Gastroesophageal sphincter (tissue), 4 donors: ENCODE data around the gene PTGES. TPM values are rescaled to one million over a fixed set of nuclear protein-coding genes. Genes with fewer than 3 reads are reported as not detected.

Experiments used
- ATAC-seq: fragments of 150-250 bp; one replicate; pipeline ENCODE4 v1.9.1; 2016; ENCODE audit warnings: mild to moderate bottlenecking, moderate library complexity
- H3K27ac ChIP-seq, 4 donors: fragments of 200-600 bp; sonication (generic) in 3 of 4; 1 replicate in 3 of 4; 2 replicates in 1 of 4; pipeline ENCODE4 v1.5.1; 2016 to 2019
- H3K27me3 ChIP-seq: fragments of 200-600 bp; sonication (generic); one replicate; pipeline ENCODE4 v1.5.1; 2019
- H3K36me3 ChIP-seq, 2 donors: fragments of 200-600 bp; sonication (generic); one replicate each; pipeline ENCODE4 v1.5.1; 2019; ENCODE audit warnings: control low read depth in 1 of 2
- H3K4me1 ChIP-seq, 3 donors: fragments of 200-600 bp; sonication (generic); 1 replicate in 2 of 3; 2 replicates in 1 of 3; pipeline ENCODE4 v1.5.1; 2016 to 2019; ENCODE audit warnings: control low read depth in 2 of 3
- H3K4me3 ChIP-seq, 2 donors: fragments of 200-600 bp; sonication (generic); one replicate each; pipeline ENCODE4 v1.5.1; 2019; ENCODE audit warnings: mild to moderate bottlenecking in 1 of 2, moderate library complexity in 1 of 2
- H3K9me3 ChIP-seq, 3 donors: fragments of 200-600 bp; sonication (generic); one replicate each; pipeline ENCODE4 v1.5.1; 2017 to 2019; ENCODE audit warnings: control low read depth in 2 of 3
- CTCF ChIP-seq, 4 experiments: fragments of 200-600 bp in 2 of 4; fragments of 450-650 bp in 2 of 4; sonication (generic) in 1 of 4; IDR thresholded peaks; one replicate each; pipeline ENCODE4 v1.5.1; 2017 to 2019; ENCODE audit warnings: antibody characterized with exemption in 4 of 4, mild to moderate bottlenecking in 2 of 4, moderate library complexity in 2 of 4
- EP300 ChIP-seq: sonication (generic); formaldehyde crosslinking; IDR thresholded peaks from one replicate; pipeline ENCODE4 v1.6.1; 2017; ENCODE audit warnings: antibody characterized with exemption, mild to moderate bottlenecking
- POLR2A ChIP-seq, 2 donors: fragments of 450-650 bp; IDR thresholded peaks; one replicate each; pipeline ENCODE4 v1.6.1; 2017; ENCODE audit warnings: antibody characterized with exemption in 2 of 2, mild to moderate bottlenecking in 2 of 2, moderate library complexity in 1 of 2
- POLR2AphosphoS5 ChIP-seq: sonication (generic); formaldehyde crosslinking; IDR thresholded peaks from one replicate; pipeline ENCODE4 v1.6.1; 2017; ENCODE audit warnings: antibody characterized with exemption
- WGBS, 2 donors: methylation state at CpG; one replicate each; pipeline ENCODE4 v1.1.5; 2018; ENCODE audit warnings: low coverage in 1 of 2; 5-methylcytosine and 5-hydroxymethylcytosine counted together
- total RNA-seq, 4 donors: library from RNA; depleted of rRNA; stranded (reverse); fragments of >200 nt; gene quantifications; one replicate each; pipeline ENCODE4 v1.1.0, GENCODE V29; 2016

The PTGES gene
- total RNA-seq, 4 donors from 2014 or later = 0.78 to 15.1 (median 6.1) TPM

- H3K4me3 ChIP-seq = peak overlapping the region in 1 of 2 donors; percentile 22
- peak overlapping the region; percentile 30 to 85 (median 77) for H3K27ac ChIP-seq
- WGBS, 2 donors = 25 to 33% methylated on average over 1 to 13 of the region's 17 CpGs
- no peaks in the 10 kb centered on the region for H3K9me3 ChIP-seq
- no peaks in the 10 kb centered on the region for H3K36me3 ChIP-seq
- TF ChIP-seq POLR2AphosphoS5 (peak; percentile 81), POLR2A (IDR thresholded peaks at IDR 0.05) (no peak)
- no peaks in the 10 kb centered on the region for H3K27me3 ChIP-seq
- H3K4me1 ChIP-seq = peaks cover 3 to 35% (median 21%) of the 10 kb centered on the region in 3 donors
- peak; percentile 78 for ATAC-seq
Measured at GRCh38 chr9:129703667-129704355, 49.0 kb downstream of the PTGES start.

GRCh38 chr9:129702589-129703520 lies 50.0 kb downstream of the PTGES start:
- no peaks in the 10 kb centered on the region for H3K9me3 ChIP-seq
- H3K27me3 ChIP-seq = peaks cover 7% of the 10 kb centered on the region
- peaks cover 3 to 42% (median 25%) of the 10 kb centered on the region in 3 donors for H3K4me1 ChIP-seq
- H3K36me3 ChIP-seq = no peaks in the 10 kb centered on the region
- 31 to 42% methylated on average over 6 to 11 of the region's 19 CpGs for WGBS, 2 donors
- TF ChIP-seq POLR2A (IDR thresholded peaks at IDR 0.05) (no peak), CTCF (IDR thresholded peaks at IDR 0.05) (no peak), POLR2AphosphoS5 (no peak), EP300 (no peak)
- no peak overlapping the region for H3K4me3 ChIP-seq
- peak overlapping the region; percentile 30 to 85 (median 77) for H3K27ac ChIP-seq
- ATAC-seq = no peak

- no peak for ATAC-seq
- TF ChIP-seq CTCF (IDR thresholded peaks at IDR 0.05) (no peak), EP300 (no peak), POLR2AphosphoS5 (no peak), POLR2A (IDR thresholded peaks at IDR 0.05) (no peak)
- Histone ChIP-seq H3K27me3 (peaks cover 19% of the 10 kb centered on the region), H3K36me3 (no peaks in the 10 kb centered on the region), H3K4me3 (no peak overlapping the region), H3K9me3 (no peaks in the 10 kb centered on the region), H3K4me1 (peaks cover 3 to 55% (median 28%) of the 10 kb centered on the region in 3 donors), H3K27ac (peak overlapping the region in 1 of 4 donors; percentile 85)
- WGBS, 2 donors = 90 to 100% methylated on average over 1 to 4 of the region's 5 CpGs
Measured at GRCh38 chr9:129701549-129701948, 51.3 kb downstream of the PTGES start.

- 71 to 87% methylated on average over 7 to 10 of the region's 11 CpGs for WGBS, 2 donors
- Histone ChIP-seq H3K27ac (peak overlapping the region in 1 of 4 donors; percentile 85), H3K4me3 (no peak overlapping the region), H3K4me1 (peaks cover 3 to 59% (median 28%) of the 10 kb centered on the region in 3 donors), H3K27me3 (peaks cover 19% of the 10 kb centered on the region), H3K36me3 (no peaks in the 10 kb centered on the region), H3K9me3 (no peaks in the 10 kb centered on the region)
- no peak for ATAC-seq
- TF ChIP-seq EP300 = no peak
- no peak for TF ChIP-seq CTCF (IDR thresholded peaks at IDR 0.05)
Measured at GRCh38 chr9:129701054-129701453, 51.8 kb downstream of the PTGES start.

- Histone ChIP-seq H3K9me3 (no peaks in the 10 kb centered on the region), H3K27ac (peak overlapping the region in 3 of 4 donors; percentile 54 to 85 (median 76)), H3K4me3 (peak overlapping the region in 1 of 2 donors; percentile 49), H3K4me1 (peaks cover 3 to 43% (median 19%) of the 10 kb centered on the region in 3 donors), H3K27me3 (peaks cover 19% of the 10 kb centered on the region), H3K36me3 (no peaks in the 10 kb centered on the region)
- TF ChIP-seq POLR2AphosphoS5 (peak; percentile 75), CTCF (IDR thresholded peaks at IDR 0.05) (no peak), POLR2A (IDR thresholded peaks at IDR 0.05) (no peak), EP300 (no peak)
- no CpG with 5 or more reads among the region's 17 CpGs for WGBS, 2 donors
- peak; percentile 66 for ATAC-seq
Measured at GRCh38 chr9:129698254-129698757, 54.5 kb downstream of the PTGES start.
